GM18502 (cell line): ENCODE measurements around the gene REXO1.

ENCODE experiments used
- ATAC-seq: cut with Tn5 transposase; IDR thresholded peaks from one replicate; pipeline ENCODE4 v1.9.1; 2021; ENCODE audit warnings: mild to moderate bottlenecking; ENCODE audit not compliant: unreplicated experiment, poor library complexity

Gene REXO1

GRCh38 chr19:1851654-1852580 lies 3.6 kb upstream of the REXO1 start:
- no peak for ATAC-seq

GRCh38 chr19:1850809-1851653 lies 2.7 kb upstream of the REXO1 start:
- no peak for ATAC-seq

GRCh38 chr19:1849886-1850398 lies 1.7 kb upstream of the REXO1 start:
- no peak for ATAC-seq

GRCh38 chr19:1849132-1849474 lies 820 bp upstream of the REXO1 start:
- ATAC-seq, result no peak

- peak; percentile 5 for ATAC-seq
These were observed 442 bp downstream of the REXO1 start for GRCh38 chr19:1847684-1848398.

- no peak for ATAC-seq
These were observed 967 bp downstream of the REXO1 start for GRCh38 chr19:1847348-1847683.

- no peak for ATAC-seq
These were observed 1.6 kb downstream of the REXO1 start for GRCh38 chr19:1846517-1847204.

- ATAC-seq, result no peak
These were observed 2.6 kb downstream of the REXO1 start for GRCh38 chr19:1845642-1846041.

GRCh38 chr19:1845125-1845515 lies 3.2 kb downstream of the REXO1 start:
- ATAC-seq, result no peak

GRCh38 chr19:1844513-1845124 lies 3.7 kb downstream of the REXO1 start:
- no peak for ATAC-seq

- no peak for ATAC-seq
These were observed 4.5 kb downstream of the REXO1 start for GRCh38 chr19:1843646-1844394.

- no peak for ATAC-seq
These were observed 5.2 kb downstream of the REXO1 start for GRCh38 chr19:1843116-1843515.

- no peak for ATAC-seq
These were observed 6.9 kb downstream of the REXO1 start for GRCh38 chr19:1841209-1841924.

- ATAC-seq, result no peak
These were observed 7.7 kb downstream of the REXO1 start for GRCh38 chr19:1840541-1841115.

- no peak for ATAC-seq
These were observed 8.4 kb downstream of the REXO1 start for GRCh38 chr19:1839658-1840540.

GRCh38 chr19:1837625-1838105 lies 10.6 kb downstream of the REXO1 start:
- no peak for ATAC-seq

GRCh38 chr19:1837222-1837565 lies 11.1 kb downstream of the REXO1 start:
- ATAC-seq, result no peak
